ENCODE measurements around the gene KLF16.

DNA sequence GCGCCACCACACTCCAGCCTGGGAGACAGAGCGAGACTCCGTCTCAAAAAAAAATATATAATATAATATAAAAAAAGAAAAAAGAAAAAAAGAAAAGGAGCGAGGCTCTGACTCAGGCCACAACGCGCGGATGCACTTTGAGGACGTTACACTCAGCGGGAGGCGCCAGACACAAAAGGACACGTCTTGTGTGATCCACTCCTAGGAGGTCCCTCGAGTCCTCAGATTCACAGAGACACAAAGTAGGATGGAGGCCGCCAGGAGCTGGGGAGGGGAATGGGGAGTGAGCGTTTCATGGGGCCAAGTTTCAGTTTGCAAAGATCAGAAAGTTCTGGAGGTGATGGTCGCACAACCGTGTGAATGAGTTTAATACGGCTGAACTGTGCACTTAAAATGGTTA is 30.4 kb upstream of the KLF16 start:
- TF ChIP-seq, protein P1, sequence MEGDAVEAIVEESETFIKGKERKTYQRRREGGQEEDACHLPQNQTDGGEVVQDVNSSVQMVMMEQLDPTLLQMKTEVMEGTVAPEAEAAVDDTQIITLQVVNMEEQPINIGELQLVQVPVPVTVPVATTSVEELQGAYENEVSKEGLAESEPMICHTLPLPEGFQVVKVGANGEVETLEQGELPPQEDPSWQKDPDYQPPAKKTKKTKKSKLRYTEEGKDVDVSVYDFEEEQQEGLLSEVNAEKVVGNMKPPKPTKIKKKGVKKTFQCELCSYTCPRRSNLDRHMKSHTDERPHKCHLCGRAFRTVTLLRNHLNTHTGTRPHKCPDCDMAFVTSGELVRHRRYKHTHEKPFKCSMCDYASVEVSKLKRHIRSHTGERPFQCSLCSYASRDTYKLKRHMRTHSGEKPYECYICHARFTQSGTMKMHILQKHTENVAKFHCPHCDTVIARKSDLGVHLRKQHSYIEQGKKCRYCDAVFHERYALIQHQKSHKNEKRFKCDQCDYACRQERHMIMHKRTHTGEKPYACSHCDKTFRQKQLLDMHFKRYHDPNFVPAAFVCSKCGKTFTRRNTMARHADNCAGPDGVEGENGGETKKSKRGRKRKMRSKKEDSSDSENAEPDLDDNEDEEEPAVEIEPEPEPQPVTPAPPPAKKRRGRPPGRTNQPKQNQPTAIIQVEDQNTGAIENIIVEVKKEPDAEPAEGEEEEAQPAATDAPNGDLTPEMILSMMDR (IDR thresholded peaks at IDR 0.05), result no peak
- TF ChIP-seq EP300 (IDR thresholded peaks at IDR 0.05) (no peak), POLR2A (IDR thresholded peaks at IDR 0.05) (no peak)

Measured in tibial nerve (tissue), 4 donors.